ENCODE data around the gene CAPS. TPM values are rescaled to one million over a fixed set of nuclear protein-coding genes. Genes with fewer than 3 reads are reported as not detected.

CAPS gene
- total RNA-seq, 1 experiment from 2014 or later, result 32.0 TPM

DNA sequence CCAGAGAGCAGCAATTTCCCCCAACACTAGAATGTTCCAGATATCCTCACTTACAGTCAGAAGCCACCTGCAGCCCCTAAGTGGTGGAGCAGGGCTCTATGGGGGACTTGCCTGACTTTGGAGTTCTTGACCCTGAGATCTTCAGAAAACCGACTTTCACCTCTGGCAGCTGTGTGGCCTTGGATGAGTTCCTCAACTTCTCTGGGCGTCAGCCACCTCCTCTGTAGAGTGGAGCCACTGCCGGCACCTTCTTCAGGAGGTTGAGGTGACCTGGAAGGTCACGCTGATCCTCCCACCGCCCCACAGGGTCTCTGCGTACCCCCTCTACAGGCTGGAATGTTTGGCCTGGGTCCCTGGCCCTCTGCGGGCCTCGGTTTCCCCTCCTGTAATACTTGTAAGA is 36.6 kb upstream of the CAPS start:
- Histone ChIP-seq H3K4me2 (no peak overlapping the region), H3K9me3 (ENCODE audit: insufficient read depth, low read depth) (no peaks in the 10 kb centered on the region), H3K9me2 (ENCODE audit: insufficient read depth) (no peaks in the 10 kb centered on the region), H3K27ac (no peak overlapping the region), H3F3A (ENCODE audit: insufficient read depth, low read depth) (no peaks in the 10 kb centered on the region; the same call in 1 of the 2 replicates), H3K4me1 (replicated peaks; ENCODE audit: insufficient read depth) (no peaks in the 10 kb centered on the region), H3K27me3 (ENCODE audit: insufficient read depth, low read depth) (no peaks in the 10 kb centered on the region), H3K4me3 (no peak overlapping the region), H3K79me2 (ENCODE audit: low read depth) (no peaks in the 10 kb centered on the region), H3K36me3 (ENCODE audit: low read depth) (no peaks in the 10 kb centered on the region), H4K20me1 (ENCODE audit: insufficient read depth) (no peaks in the 10 kb centered on the region), H2AFZ (no peak overlapping the region)
- CTCF ChIA-PET, result no interaction called here
- no peak for TF ChIP-seq EZH2 (IDR thresholded peaks at IDR 0.05; ENCODE audit: low read depth)
- TF ChIP-seq, protein P1, sequence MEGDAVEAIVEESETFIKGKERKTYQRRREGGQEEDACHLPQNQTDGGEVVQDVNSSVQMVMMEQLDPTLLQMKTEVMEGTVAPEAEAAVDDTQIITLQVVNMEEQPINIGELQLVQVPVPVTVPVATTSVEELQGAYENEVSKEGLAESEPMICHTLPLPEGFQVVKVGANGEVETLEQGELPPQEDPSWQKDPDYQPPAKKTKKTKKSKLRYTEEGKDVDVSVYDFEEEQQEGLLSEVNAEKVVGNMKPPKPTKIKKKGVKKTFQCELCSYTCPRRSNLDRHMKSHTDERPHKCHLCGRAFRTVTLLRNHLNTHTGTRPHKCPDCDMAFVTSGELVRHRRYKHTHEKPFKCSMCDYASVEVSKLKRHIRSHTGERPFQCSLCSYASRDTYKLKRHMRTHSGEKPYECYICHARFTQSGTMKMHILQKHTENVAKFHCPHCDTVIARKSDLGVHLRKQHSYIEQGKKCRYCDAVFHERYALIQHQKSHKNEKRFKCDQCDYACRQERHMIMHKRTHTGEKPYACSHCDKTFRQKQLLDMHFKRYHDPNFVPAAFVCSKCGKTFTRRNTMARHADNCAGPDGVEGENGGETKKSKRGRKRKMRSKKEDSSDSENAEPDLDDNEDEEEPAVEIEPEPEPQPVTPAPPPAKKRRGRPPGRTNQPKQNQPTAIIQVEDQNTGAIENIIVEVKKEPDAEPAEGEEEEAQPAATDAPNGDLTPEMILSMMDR (conservative IDR thresholded peaks at IDR 0.05), result no peak
- intact Hi-C loops (cut with micrococcal nuclease; ENCODE audit: unreplicated experiment), result no loop called here
- no TSS peak for BruUV-seq (replicated peaks)
- POLR2A ChIA-PET (ENCODE audit: unreplicated experiment), result no interaction called here
- DNase-seq, result no peak

- Histone ChIP-seq H2AFZ (no peak overlapping the region), H3K9me3 (ENCODE audit: insufficient read depth, low read depth) (no peaks in the 10 kb centered on the region), H3K27me3 (ENCODE audit: insufficient read depth, low read depth) (no peaks in the 10 kb centered on the region), H3F3A (ENCODE audit: insufficient read depth, low read depth) (no peaks in the 10 kb centered on the region; the same call in 1 of the 2 replicates), H4K20me1 (ENCODE audit: insufficient read depth) (no peaks in the 10 kb centered on the region), H3K79me2 (ENCODE audit: low read depth) (no peaks in the 10 kb centered on the region), H3K4me2 (no peak overlapping the region), H3K36me3 (ENCODE audit: low read depth) (no peaks in the 10 kb centered on the region), H3K27ac (no peak overlapping the region), H3K4me1 (replicated peaks; ENCODE audit: insufficient read depth) (no peaks in the 10 kb centered on the region), H3K4me3 (no peak overlapping the region), H3K9me2 (ENCODE audit: insufficient read depth) (no peaks in the 10 kb centered on the region)
- intact Hi-C loops (cut with micrococcal nuclease; ENCODE audit: unreplicated experiment), result no loop called here
- BruUV-seq (replicated peaks), result no TSS peak
- DNase-seq, result no peak
- TF ChIP-seq EZH2 (IDR thresholded peaks at IDR 0.05; ENCODE audit: low read depth), result no peak
- TF ChIP-seq, protein P1 (conservative IDR thresholded peaks at IDR 0.05), result no peak
- POLR2A ChIA-PET (ENCODE audit: unreplicated experiment), result no interaction called here
- CTCF ChIA-PET, result no interaction called here
Measured at GRCh38 chr19:5877882-5878281, 36.2 kb upstream of the CAPS start.

DNA sequence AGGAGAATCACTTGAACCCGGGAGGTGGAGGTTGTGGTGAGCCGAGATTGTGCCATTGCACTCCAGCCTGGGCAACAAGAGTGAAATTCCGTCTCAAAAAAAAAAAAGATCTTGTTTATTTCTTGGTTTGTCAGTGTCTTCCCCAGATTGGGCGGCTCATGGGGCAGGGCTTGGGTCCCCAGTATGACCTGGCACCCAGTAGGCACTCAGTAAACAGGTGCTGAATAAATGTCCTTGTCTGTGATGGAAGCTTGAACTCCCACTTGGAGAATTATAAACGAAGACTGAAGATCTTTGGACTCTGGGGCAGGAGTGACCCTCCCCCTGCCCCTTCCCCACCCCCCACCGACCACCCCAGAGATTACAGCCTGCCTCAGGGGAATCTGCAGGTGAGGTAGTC is 33.9 kb upstream of the CAPS start:
- H3K36me3 ChIP-seq (ENCODE audit: low read depth), result no peaks in the 10 kb centered on the region
- TF ChIP-seq, protein P1 (conservative IDR thresholded peaks at IDR 0.05), result no peak
- no peak for TF ChIP-seq EZH2 (IDR thresholded peaks at IDR 0.05; ENCODE audit: low read depth)
- H3K27me3 ChIP-seq (ENCODE audit: insufficient read depth, low read depth), result no peaks in the 10 kb centered on the region
- ChIA-PET CTCF (no interaction called here), POLR2A (ENCODE audit: unreplicated experiment) (no interaction called here)
- H3K27ac ChIP-seq, result no peak overlapping the region
- no peaks in the 10 kb centered on the region for H3K79me2 ChIP-seq (ENCODE audit: low read depth)
- H3K9me3 ChIP-seq (ENCODE audit: insufficient read depth, low read depth), result no peaks in the 10 kb centered on the region
- intact Hi-C loops (cut with micrococcal nuclease; ENCODE audit: unreplicated experiment), result no loop called here
- no peak for DNase-seq
- BruUV-seq (replicated peaks), result no TSS peak
- no peaks in the 10 kb centered on the region for H3K4me1 ChIP-seq (replicated peaks; ENCODE audit: insufficient read depth)
- H3K9me2 ChIP-seq (ENCODE audit: insufficient read depth), result no peaks in the 10 kb centered on the region
- no peak overlapping the region for H3K4me3 ChIP-seq
- no peaks in the 10 kb centered on the region; the same call in 1 of the 2 replicates for H3F3A ChIP-seq (ENCODE audit: insufficient read depth, low read depth)
- H2AFZ ChIP-seq, result no peak overlapping the region
- H4K20me1 ChIP-seq (ENCODE audit: insufficient read depth), result no peaks in the 10 kb centered on the region
- H3K4me2 ChIP-seq, result no peak overlapping the region
